ENCODE measurements around the gene TOX4. TPM values are rescaled to one million over a fixed set of nuclear protein-coding genes. Genes with fewer than 3 reads are reported as not detected.
"Not testable (repeated sequence)": the region's sequence is repeated elsewhere in the genome, so short reads cannot be mapped to it uniquely, and the experiment has no call there.

Gene TOX4
- total RNA-seq, 1 donor from 2014 or later = 72.2 TPM

- DNase-seq (no peak), ATAC-seq (no peak)
- peaks cover 35% of the 10 kb centered on the region for H3K27me3 ChIP-seq (ENCODE audit: low read depth)
- TF ChIP-seq, protein P1, sequence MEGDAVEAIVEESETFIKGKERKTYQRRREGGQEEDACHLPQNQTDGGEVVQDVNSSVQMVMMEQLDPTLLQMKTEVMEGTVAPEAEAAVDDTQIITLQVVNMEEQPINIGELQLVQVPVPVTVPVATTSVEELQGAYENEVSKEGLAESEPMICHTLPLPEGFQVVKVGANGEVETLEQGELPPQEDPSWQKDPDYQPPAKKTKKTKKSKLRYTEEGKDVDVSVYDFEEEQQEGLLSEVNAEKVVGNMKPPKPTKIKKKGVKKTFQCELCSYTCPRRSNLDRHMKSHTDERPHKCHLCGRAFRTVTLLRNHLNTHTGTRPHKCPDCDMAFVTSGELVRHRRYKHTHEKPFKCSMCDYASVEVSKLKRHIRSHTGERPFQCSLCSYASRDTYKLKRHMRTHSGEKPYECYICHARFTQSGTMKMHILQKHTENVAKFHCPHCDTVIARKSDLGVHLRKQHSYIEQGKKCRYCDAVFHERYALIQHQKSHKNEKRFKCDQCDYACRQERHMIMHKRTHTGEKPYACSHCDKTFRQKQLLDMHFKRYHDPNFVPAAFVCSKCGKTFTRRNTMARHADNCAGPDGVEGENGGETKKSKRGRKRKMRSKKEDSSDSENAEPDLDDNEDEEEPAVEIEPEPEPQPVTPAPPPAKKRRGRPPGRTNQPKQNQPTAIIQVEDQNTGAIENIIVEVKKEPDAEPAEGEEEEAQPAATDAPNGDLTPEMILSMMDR (IDR thresholded peaks at IDR 0.05) = no peak
- H3K36me3 ChIP-seq = no peaks in the 10 kb centered on the region
- H3K4me3 ChIP-seq = no peak overlapping the region
- intact Hi-C loops (cut with DNase I) = no loop called here
- H3K27ac ChIP-seq = no peak overlapping the region
- H3K9me3 ChIP-seq = no peaks in the 10 kb centered on the region
- H3K4me1 ChIP-seq = peaks cover 11% of the 10 kb centered on the region
Observed at GRCh38 chr14:21539189-21539940, 62.4 kb downstream of the TOX4 start.

DNA sequence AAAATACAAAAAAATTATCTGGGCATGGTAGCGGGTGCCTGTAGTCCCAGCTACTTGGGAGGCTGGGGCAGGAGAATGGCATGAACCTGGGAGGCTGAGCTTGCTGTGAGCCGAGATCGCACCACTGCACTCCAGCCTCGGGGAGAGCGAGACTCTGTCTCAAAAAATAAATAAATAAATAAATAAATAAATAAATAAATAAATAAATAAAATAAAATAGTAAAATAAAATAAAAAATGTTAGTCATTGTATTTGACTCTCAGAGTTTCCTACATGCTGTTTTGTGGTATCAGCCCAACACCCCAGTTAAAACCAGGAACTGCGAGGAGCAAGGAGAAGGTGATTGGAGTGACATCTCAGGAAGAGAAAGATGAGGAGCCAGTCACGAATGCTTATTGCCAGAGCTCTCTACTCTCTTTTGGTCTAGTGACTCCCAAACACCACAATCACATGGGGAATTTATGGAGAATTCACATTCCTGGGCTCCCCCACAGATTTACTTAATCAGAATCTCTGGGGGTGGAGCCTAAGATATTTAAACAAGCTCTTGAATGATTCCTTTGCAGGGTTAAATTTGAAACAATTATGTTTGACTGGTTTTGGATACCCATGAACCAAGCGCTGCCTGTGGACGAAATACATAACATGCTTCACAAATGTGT, 64.5 kb downstream of the TOX4 start:
- Histone ChIP-seq H3K36me3 (no peaks in the 10 kb centered on the region), H3K9me3 (no peaks in the 10 kb centered on the region), H3K27ac (no peak overlapping the region), H3K27me3 (ENCODE audit: low read depth) (peaks cover 24% of the 10 kb centered on the region), H3K4me1 (peaks cover 7% of the 10 kb centered on the region), H3K4me3 (no peak overlapping the region)
- intact Hi-C loops (cut with DNase I) = no loop called here
- no peak for DNase-seq
- TF ChIP-seq, protein P1 (IDR thresholded peaks at IDR 0.05) = no peak
- ATAC-seq = no peak

GRCh38 chr14:21543521-21543960, 66.5 kb downstream of the TOX4 start:
- Histone ChIP-seq H3K27me3 (ENCODE audit: low read depth) (peaks cover 9% of the 10 kb centered on the region), H3K9me3 (no peaks in the 10 kb centered on the region), H3K4me1 (no peaks in the 10 kb centered on the region), H3K27ac (no peak overlapping the region), H3K36me3 (no peaks in the 10 kb centered on the region), H3K4me3 (no peak overlapping the region)
- TF ChIP-seq, protein P1 (IDR thresholded peaks at IDR 0.05) = no peak
- DNase-seq (no peak), ATAC-seq (peak; percentile 37 to 81)
- intact Hi-C loops (cut with DNase I) = no loop called here

- TF ChIP-seq, protein P1 (IDR thresholded peaks at IDR 0.05) = no peak
- Histone ChIP-seq H3K27me3 (ENCODE audit: low read depth) (peaks cover 9% of the 10 kb centered on the region), H3K27ac (no peak overlapping the region), H3K36me3 (no peaks in the 10 kb centered on the region), H3K4me3 (no peak overlapping the region), H3K4me1 (no peaks in the 10 kb centered on the region), H3K9me3 (no peaks in the 10 kb centered on the region)
- intact Hi-C loops (cut with DNase I) = no loop called here
- DNase-seq (no peak), ATAC-seq (no peak)
Observed at GRCh38 chr14:21543963-21544362, 67.0 kb downstream of the TOX4 start.

GRCh38 chr14:21544588-21544987, 67.6 kb downstream of the TOX4 start:
- H3K4me3 ChIP-seq; H3K9me3 ChIP-seq; DNase-seq; H3K27me3 ChIP-seq (ENCODE audit: low read depth); H3K4me1 ChIP-seq; H3K27ac ChIP-seq; intact Hi-C loops (cut with DNase I); H3K36me3 ChIP-seq: not testable (repeated sequence)
- ATAC-seq = peak in 1 of 2 donors; percentile 11

Other genes starting within 250 kb of the TOX4 start
- gene HNRNPC, start 207.8 kb upstream of the TOX4 start, total RNA-seq = 388 TPM
- 1.1 TPM for gene RPGRIP1, start 197.1 kb upstream of the TOX4 start, total RNA-seq
- 49.9 TPM for gene SUPT16H, start 93.2 kb upstream of the TOX4 start, total RNA-seq
- gene CHD8, start 21.1 kb upstream of the TOX4 start, total RNA-seq = 74.6 TPM
- 30.7 TPM for gene RAB2B, start 236 bp upstream of the TOX4 start, total RNA-seq
- gene METTL3, start 34.1 kb downstream of the TOX4 start, total RNA-seq = 47.8 TPM
- gene SALL2, start 49.2 kb downstream of the TOX4 start, total RNA-seq = 7.1 TPM
- gene OR10G3, start 102.9 kb downstream of the TOX4 start, total RNA-seq = not detected
- gene OR10G2, start 157.7 kb downstream of the TOX4 start, total RNA-seq = not detected
- not detected for gene OR4E2, start 176.6 kb downstream of the TOX4 start, total RNA-seq
- gene OR4E1, start 196.6 kb downstream of the TOX4 start, total RNA-seq = not detected

Measured in lower lobe of right lung (tissue), 2 donors.